Hepatocyte (in vitro differentiated cells): Measurements from ENCODE around the gene PHACTR3. TPM values are rescaled to one million over a fixed set of nuclear protein-coding genes. Genes with fewer than 3 reads are reported as not detected.

Source experiments
- DNase-seq: peaks from one replicate; pipeline ENCODE4 v3.0.0-alpha.2; 2016; ENCODE audit warnings: low spot score
- H2AFZ ChIP-seq: fragments of 200-600 bp; sonication (generic); 2 replicates; pipeline ENCODE4 v1.6.0; 2016; ENCODE audit warnings: antibody characterized with exemption, mild to moderate bottlenecking
- H3K27ac ChIP-seq: fragments of 200-600 bp; sonication (generic); 2 replicates; pipeline ENCODE4 v1.5.1; 2016; ENCODE audit warnings: mild to moderate bottlenecking
- H3K27me3 ChIP-seq: fragments of 200-600 bp; sonication (generic); 2 replicates; pipeline ENCODE4 v1.6.1; 2016
- H3K36me3 ChIP-seq: fragments of 200-600 bp; sonication (generic); replicated peaks from 2 replicates; pipeline ENCODE4 v1.5.1; 2016; ENCODE audit warnings: low read depth; ENCODE audit not compliant: insufficient read depth
- H3K4me1 ChIP-seq: fragments of 200-600 bp; sonication (generic); 2 replicates; pipeline ENCODE4 v1.5.1; 2016; ENCODE audit warnings: mild to moderate bottlenecking, moderate library complexity; ENCODE audit not compliant: insufficient read depth
- H3K4me2 ChIP-seq: fragments of 200-600 bp; sonication (generic); 2 replicates; pipeline ENCODE4 v1.6.0; 2016
- H3K4me3 ChIP-seq: fragments of 200-600 bp; sonication (generic); 2 replicates; pipeline ENCODE4 v1.5.1; 2016; ENCODE audit warnings: mild to moderate bottlenecking
- H3K79me2 ChIP-seq: fragments of 200-600 bp; sonication (generic); 2 replicates; pipeline ENCODE4 v1.6.0; 2017; ENCODE audit warnings: mild to moderate bottlenecking
- H3K9me2 ChIP-seq: fragments of 200-600 bp; sonication (generic); replicated peaks from 2 replicates; pipeline ENCODE4 v1.6.0; 2017; ENCODE audit warnings: mild to moderate bottlenecking; ENCODE audit not compliant: insufficient read depth
- H3K9me3 ChIP-seq: fragments of 200-600 bp; sonication (generic); 2 replicates; pipeline ENCODE4 v1.5.1; 2016; ENCODE audit warnings: low read depth, mild to moderate bottlenecking
- H4K20me1 ChIP-seq: fragments of 200-600 bp; sonication (generic); 2 replicates; pipeline ENCODE4 v1.6.0; 2016; ENCODE audit warnings: mild to moderate bottlenecking; ENCODE audit not compliant: insufficient read depth, poor library complexity, severe bottlenecking
- EZH2 ChIP-seq: fragments of 200-600 bp; sonication (generic); IDR thresholded peaks from 2 replicates; pipeline ENCODE4 v1.6.1; 2016; ENCODE audit warnings: antibody characterized with exemption, mild to moderate bottlenecking, borderline replicate concordance
- EZH2phosphoT487 ChIP-seq: fragments of 200-600 bp; sonication (generic); IDR thresholded peaks from one replicate; pipeline ENCODE4 v1.6.1; 2018; ENCODE audit warnings: antibody characterized with exemption, mild to moderate bottlenecking, low read depth, moderate library complexity; ENCODE audit not compliant: unreplicated experiment, severe bottlenecking
- WGBS: methylation state at CpG from one replicate; pipeline ENCODE4 v1.1.6; 2016; ENCODE audit warnings: low lambda C conversion rate; ENCODE audit errors: missing lambda C conversion rate; 5-methylcytosine and 5-hydroxymethylcytosine counted together
- polyA plus RNA-seq: library from polyadenylated mRNA; unstranded; fragments of >200 nt; fragmentation: Nextera tagmentation; extraction: Ambion mirVana; gene quantifications from 2 replicates; pipeline ENCODE4 v1.2.1, GENCODE V29; 2016
- total RNA-seq: library from RNA; depleted of rRNA; stranded (reverse); fragments of >200 nt; gene quantifications from 2 replicates; pipeline ENCODE4 v1.2.3, GENCODE V29; 2014
- TF ChIP-seq, protein P1 (sequence below): fragments of 200-600 bp; sonication (generic); IDR thresholded peaks from 2 replicates; pipeline ENCODE4 v1.5.1; 2016; ENCODE audit warnings: antibody characterized with exemption, mild to moderate bottlenecking; ENCODE audit not compliant: poor library complexity

Gene PHACTR3
- total and polyA plus RNA-seq, 2 experiments from 2014 or later: 5.2 to 7.5 TPM

DNA sequence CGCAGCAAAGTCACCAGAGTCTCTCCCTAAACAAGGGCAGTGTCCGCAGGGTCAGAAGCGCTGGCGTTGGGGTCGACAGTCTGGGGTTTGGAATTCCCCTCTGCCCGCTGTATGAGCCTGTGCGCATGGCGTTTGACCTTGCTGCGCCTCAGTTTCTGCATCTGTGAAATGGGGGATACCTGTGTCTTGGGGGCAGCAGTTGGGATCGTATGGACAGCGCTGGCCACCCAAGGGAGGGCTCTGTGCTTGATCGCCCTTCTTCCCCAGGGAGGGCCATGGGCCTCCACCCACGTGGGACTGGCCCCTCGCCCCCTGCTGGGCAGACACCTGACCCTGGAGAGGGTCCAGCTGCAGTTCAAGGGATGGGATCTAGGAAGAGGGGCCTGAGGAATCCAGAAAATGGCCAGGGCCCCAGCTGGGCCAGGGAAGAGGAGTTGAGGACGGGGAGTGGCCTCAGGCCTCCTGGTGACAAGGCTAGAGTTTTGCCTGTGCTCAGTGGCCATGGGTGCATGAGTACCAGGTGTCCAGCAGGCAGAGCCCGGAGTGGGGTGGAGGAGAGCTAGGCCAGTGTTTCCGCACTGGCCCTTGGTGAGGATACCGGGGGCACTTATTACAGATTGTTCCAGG lies 26.4 kb upstream of the PHACTR3 start:
- H3K27me3 ChIP-seq: peaks cover 71% of the 10 kb centered on the region
- H2AFZ ChIP-seq: no peak overlapping the region
- TF ChIP-seq, protein P1, sequence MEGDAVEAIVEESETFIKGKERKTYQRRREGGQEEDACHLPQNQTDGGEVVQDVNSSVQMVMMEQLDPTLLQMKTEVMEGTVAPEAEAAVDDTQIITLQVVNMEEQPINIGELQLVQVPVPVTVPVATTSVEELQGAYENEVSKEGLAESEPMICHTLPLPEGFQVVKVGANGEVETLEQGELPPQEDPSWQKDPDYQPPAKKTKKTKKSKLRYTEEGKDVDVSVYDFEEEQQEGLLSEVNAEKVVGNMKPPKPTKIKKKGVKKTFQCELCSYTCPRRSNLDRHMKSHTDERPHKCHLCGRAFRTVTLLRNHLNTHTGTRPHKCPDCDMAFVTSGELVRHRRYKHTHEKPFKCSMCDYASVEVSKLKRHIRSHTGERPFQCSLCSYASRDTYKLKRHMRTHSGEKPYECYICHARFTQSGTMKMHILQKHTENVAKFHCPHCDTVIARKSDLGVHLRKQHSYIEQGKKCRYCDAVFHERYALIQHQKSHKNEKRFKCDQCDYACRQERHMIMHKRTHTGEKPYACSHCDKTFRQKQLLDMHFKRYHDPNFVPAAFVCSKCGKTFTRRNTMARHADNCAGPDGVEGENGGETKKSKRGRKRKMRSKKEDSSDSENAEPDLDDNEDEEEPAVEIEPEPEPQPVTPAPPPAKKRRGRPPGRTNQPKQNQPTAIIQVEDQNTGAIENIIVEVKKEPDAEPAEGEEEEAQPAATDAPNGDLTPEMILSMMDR: no peak
- TF ChIP-seq EZH2phosphoT487: no peak
- no peak for DNase-seq
- no peak overlapping the region for H3K27ac ChIP-seq
- H3K4me3 ChIP-seq: no peak overlapping the region
- H3K4me2 ChIP-seq: peak overlapping the region; percentile 72
- 64% methylated on average over 17 of the region's 18 CpGs for WGBS
- no peaks in the 10 kb centered on the region for H3K36me3 ChIP-seq
- H3K4me1 ChIP-seq: no peaks in the 10 kb centered on the region
- no peaks in the 10 kb centered on the region for H4K20me1 ChIP-seq
- H3K9me2 ChIP-seq: no peaks in the 10 kb centered on the region
- H3K9me3 ChIP-seq: no peaks in the 10 kb centered on the region
- H3K79me2 ChIP-seq: no peaks in the 10 kb centered on the region

DNA sequence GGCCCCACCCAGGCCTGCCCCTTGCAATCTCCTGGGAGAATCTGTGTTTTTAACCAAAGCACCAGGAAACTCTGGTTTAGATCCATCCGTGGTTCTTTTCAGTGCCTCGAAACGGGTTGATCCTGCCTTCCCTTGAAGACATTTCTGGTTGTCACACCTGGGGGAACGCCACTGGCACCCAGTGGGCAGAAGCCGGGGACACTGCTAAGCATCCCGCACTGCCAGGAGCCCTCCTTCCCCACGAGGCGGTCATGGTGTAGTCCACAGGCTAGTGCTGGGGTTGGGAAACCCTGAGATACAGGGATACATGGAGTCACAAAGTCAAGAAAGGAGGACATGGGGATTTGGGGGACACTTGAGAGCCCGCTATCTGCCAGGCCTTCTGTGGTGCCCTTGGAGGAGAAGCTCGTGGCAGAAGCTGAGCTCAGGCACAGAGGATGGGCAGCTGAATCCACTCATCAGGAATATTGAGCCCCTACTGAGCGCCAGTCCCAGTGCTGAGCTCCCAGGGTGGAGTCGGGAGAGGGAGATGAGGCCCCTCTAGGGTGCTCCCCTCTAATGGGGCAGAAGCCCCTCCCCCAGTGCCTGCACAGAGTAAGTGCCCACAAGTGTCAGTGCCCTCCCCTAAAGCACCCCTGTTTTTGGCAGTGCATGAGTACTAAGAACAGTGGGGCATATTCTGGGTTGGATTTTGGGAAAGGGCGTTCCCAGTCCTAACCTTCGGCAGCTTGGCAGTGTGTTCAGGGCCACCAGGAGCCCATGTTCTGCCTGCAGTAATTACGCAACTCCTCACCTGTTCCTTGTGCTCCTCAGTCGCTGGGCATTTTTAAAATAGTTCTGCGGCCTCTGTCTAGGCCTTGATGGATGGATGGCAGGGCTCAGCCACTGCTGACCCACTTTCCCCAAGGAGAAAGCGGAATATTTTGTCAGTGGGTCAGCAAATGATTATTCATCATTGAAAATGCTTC lies 25.6 kb upstream of the PHACTR3 start:
- H3K9me2 ChIP-seq: no peaks in the 10 kb centered on the region
- no peak overlapping the region for H3K4me3 ChIP-seq
- no peaks in the 10 kb centered on the region for H3K9me3 ChIP-seq
- no peaks in the 10 kb centered on the region for H3K79me2 ChIP-seq
- WGBS: 88% methylated on average over 18 of the region's 18 CpGs
- H3K36me3 ChIP-seq: no peaks in the 10 kb centered on the region
- H4K20me1 ChIP-seq: no peaks in the 10 kb centered on the region
- no peak overlapping the region for H3K4me2 ChIP-seq
- no peak overlapping the region for H3K27ac ChIP-seq
- no peak overlapping the region for H2AFZ ChIP-seq
- DNase-seq: no peak
- no peaks in the 10 kb centered on the region for H3K4me1 ChIP-seq
- H3K27me3 ChIP-seq: peaks cover 65% of the 10 kb centered on the region
- TF ChIP-seq, protein P1: no peak

DNA sequence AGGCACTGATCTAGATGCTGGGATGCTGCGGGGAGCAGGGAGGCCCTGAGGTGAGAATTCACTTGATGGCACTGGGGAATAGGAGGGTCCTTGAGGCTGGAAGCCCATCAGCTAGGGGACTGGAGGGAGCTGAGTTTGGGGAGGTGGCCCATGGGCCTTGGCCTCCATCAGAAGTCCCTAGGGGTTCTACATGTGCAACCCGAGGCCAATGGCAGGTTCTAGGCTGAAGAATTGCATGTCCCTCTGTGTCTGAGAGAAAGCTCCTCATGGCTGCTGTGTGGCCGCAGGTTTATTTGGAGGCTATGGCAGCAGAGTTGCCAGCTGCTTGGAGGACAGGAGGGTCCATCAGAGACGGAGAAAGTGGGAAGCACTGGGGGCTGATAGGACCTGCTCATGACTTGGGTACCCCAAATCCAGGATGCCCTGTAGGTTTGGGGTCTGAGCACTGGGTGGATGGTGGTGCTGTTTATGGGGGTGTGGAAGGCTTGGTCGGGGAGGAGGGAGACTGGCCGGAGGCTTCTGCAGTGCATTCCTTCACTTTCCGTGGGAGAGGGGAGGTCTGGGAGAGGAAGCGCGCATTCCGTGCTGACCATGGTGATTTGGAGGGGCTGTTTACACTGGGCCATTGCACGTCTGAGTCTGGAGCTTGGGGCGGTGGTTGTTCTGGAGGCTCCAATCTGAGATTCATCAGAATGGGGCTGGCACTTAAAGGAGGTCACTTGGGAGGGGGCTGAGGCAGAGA lies 24.8 kb upstream of the PHACTR3 start:
- H2AFZ ChIP-seq: no peak overlapping the region
- no peaks in the 10 kb centered on the region for H3K36me3 ChIP-seq
- 68% methylated on average over 12 of the region's 12 CpGs for WGBS
- TF ChIP-seq EZH2: no peak
- TF ChIP-seq, protein P1: no peak
- TF ChIP-seq EZH2phosphoT487: no peak
- DNase-seq: no peak
- H3K79me2 ChIP-seq: no peaks in the 10 kb centered on the region
- no peaks in the 10 kb centered on the region for H3K4me1 ChIP-seq
- no peaks in the 10 kb centered on the region for H3K9me3 ChIP-seq
- no peak overlapping the region for H3K4me2 ChIP-seq
- no peaks in the 10 kb centered on the region for H4K20me1 ChIP-seq
- H3K27me3 ChIP-seq: peaks cover 57% of the 10 kb centered on the region
- no peaks in the 10 kb centered on the region for H3K9me2 ChIP-seq
- no peak overlapping the region for H3K27ac ChIP-seq
- H3K4me3 ChIP-seq: no peak overlapping the region
